ENCODE results near the gene VDAC1.

The VDAC1 gene

GRCh38 chr5:133996683-133997252, 8.0 kb downstream of the VDAC1 start:
- DNase-seq, result peak; percentile 35
- Mint-ChIP-seq H3K27me3 (no peaks in the 10 kb centered on the region), H3K9me3 (no peaks in the 10 kb centered on the region), H3K36me3 (peaks cover 12% of the 10 kb centered on the region), H3K4me1 (peaks cover 57% of the 10 kb centered on the region), H3K4me3 (no peak overlapping the region), H3K27ac (peak overlapping the region; percentile 37)
- CTCF ChIA-PET, result interaction anchor here (0.6 to 9.4 kb wide), 9 partner anchors 9 to 614 kb away, joined by 3 to 107 read pairs (median 5); partner anchors contain the start of gene VDAC1

- DNase-seq, result no peak
- H3K4me3 Mint-ChIP-seq, result no peak overlapping the region
- CTCF ChIA-PET, result interaction anchor here (0.6 to 9.4 kb wide), 9 partner anchors 7 to 614 kb away, joined by 3 to 107 read pairs (median 4); partner anchors contain the start of gene VDAC1
- no peaks in the 10 kb centered on the region for H3K9me3 Mint-ChIP-seq
- peaks cover 51% of the 10 kb centered on the region for H3K4me1 Mint-ChIP-seq
- no peak overlapping the region for H3K27ac Mint-ChIP-seq
- no peaks in the 10 kb centered on the region for H3K27me3 Mint-ChIP-seq
- peaks cover 12% of the 10 kb centered on the region for H3K36me3 Mint-ChIP-seq
These were observed 8.8 kb downstream of the VDAC1 start for GRCh38 chr5:133995883-133996563.

GRCh38 chr5:133995341-133995740, 9.4 kb downstream of the VDAC1 start:
- DNase-seq, result no peak
- no peak overlapping the region for H3K4me3 Mint-ChIP-seq
- no peaks in the 10 kb centered on the region for H3K27me3 Mint-ChIP-seq
- peaks cover 46% of the 10 kb centered on the region for H3K4me1 Mint-ChIP-seq
- peak overlapping the region; percentile 28 for H3K27ac Mint-ChIP-seq
- CTCF ChIA-PET, result interaction anchor here (1.4 to 9.4 kb wide), 4 partner anchors 8 to 31 kb away, joined by 3 to 107 read pairs (median 5); no protein-coding TSS in a partner anchor
- H3K36me3 Mint-ChIP-seq, result peaks cover 13% of the 10 kb centered on the region
- no peaks in the 10 kb centered on the region for H3K9me3 Mint-ChIP-seq

DNA sequence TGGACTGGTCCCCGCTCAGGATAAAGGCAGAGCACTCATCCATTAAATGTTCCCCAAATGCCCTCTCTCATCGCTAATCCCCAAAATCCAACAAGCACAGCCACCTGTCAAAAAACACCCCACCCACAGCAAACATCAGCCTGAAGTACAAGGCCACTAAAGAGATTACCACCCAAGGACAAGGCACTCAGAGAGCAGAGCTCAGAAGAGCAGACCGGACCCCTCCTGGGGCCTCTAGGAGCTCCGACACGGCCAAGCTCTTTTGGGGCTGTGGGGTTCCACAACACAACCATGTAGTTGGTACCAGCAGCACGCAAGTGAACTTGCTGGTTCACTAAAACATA, 9.8 kb downstream of the VDAC1 start:
- H3K36me3 Mint-ChIP-seq, result peaks cover 17% of the 10 kb centered on the region
- peaks cover 43% of the 10 kb centered on the region for H3K4me1 Mint-ChIP-seq
- no peak overlapping the region for H3K27ac Mint-ChIP-seq
- CTCF ChIA-PET, result interaction anchor here (1.4 to 9.4 kb wide), 3 partner anchors 8 to 14 kb away, joined by 3 to 107 read pairs (median 4); no protein-coding TSS in a partner anchor
- H3K4me3 Mint-ChIP-seq, result no peak overlapping the region
- no peaks in the 10 kb centered on the region for H3K27me3 Mint-ChIP-seq
- no peaks in the 10 kb centered on the region for H3K9me3 Mint-ChIP-seq
- no peak for DNase-seq

GRCh38 chr5:133994297-133994989, 10.3 kb downstream of the VDAC1 start:
- H3K4me1 Mint-ChIP-seq, result peaks cover 38% of the 10 kb centered on the region
- no peaks in the 10 kb centered on the region for H3K9me3 Mint-ChIP-seq
- no peak overlapping the region for H3K4me3 Mint-ChIP-seq
- H3K27ac Mint-ChIP-seq, result no peak overlapping the region
- DNase-seq, result no peak
- H3K27me3 Mint-ChIP-seq, result no peaks in the 10 kb centered on the region
- peaks cover 19% of the 10 kb centered on the region for H3K36me3 Mint-ChIP-seq
- CTCF ChIA-PET, result interaction anchor here (0.6 to 9.4 kb wide), 3 partner anchors 9 to 13 kb away, joined by 3 to 107 read pairs (median 3); no protein-coding TSS in a partner anchor

DNA sequence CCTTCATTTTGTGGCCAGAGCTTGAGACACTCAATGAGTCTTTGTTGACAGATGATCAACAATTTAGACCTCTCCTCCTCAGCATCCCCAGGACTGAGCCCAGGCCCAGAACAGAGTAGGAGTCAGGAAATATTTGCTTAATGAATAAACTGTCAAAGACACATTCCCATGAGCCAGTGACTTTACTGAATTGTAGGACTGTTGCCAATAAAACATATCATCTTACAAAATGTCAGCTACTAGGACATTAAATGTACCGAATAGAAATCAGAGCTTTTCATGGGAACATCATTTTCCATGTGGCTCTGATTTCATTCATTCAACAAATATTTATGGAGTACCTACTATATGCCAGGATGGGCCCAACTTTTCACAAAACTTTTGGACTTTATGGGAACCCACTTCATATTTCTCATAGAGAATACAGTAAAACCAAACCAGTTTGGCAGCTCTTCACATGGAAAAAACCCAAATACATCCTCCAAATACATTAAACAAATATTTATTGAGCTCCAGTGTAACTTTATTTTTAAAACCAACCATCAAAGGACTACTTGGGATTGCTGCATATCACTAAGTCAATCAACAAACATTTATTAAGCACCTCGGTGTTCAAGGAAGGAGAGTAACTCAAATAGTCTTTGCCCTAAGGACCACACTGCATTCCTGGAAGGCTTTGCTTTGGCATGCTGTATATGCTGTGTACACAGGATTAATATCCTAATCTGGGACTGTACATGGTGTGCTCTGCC, 11.4 kb downstream of the VDAC1 start:
- peaks cover 36% of the 10 kb centered on the region for H3K4me1 Mint-ChIP-seq
- H3K27ac Mint-ChIP-seq, result no peak overlapping the region
- H3K4me3 Mint-ChIP-seq, result no peak overlapping the region
- H3K36me3 Mint-ChIP-seq, result peaks cover 25% of the 10 kb centered on the region
- H3K9me3 Mint-ChIP-seq, result no peaks in the 10 kb centered on the region
- DNase-seq, result no peak
- no peaks in the 10 kb centered on the region for H3K27me3 Mint-ChIP-seq
- CTCF ChIA-PET, result interaction anchor here (0.6 to 9.4 kb wide), 2 partner anchors 11 to 12 kb away, joined by 3 to 107 read pairs; no protein-coding TSS in a partner anchor

GRCh38 chr5:133992429-133993155, 12.2 kb downstream of the VDAC1 start:
- CTCF ChIA-PET, result interaction anchor here (9.4 kb wide), 1 partner anchor 11 kb away, joined by 107 read pairs; no protein-coding TSS in a partner anchor
- no peaks in the 10 kb centered on the region for H3K9me3 Mint-ChIP-seq
- no peak overlapping the region for H3K27ac Mint-ChIP-seq
- no peaks in the 10 kb centered on the region for H3K27me3 Mint-ChIP-seq
- no peak overlapping the region for H3K4me3 Mint-ChIP-seq
- peaks cover 32% of the 10 kb centered on the region for H3K4me1 Mint-ChIP-seq
- DNase-seq, result no peak
- peaks cover 29% of the 10 kb centered on the region for H3K36me3 Mint-ChIP-seq

DNA sequence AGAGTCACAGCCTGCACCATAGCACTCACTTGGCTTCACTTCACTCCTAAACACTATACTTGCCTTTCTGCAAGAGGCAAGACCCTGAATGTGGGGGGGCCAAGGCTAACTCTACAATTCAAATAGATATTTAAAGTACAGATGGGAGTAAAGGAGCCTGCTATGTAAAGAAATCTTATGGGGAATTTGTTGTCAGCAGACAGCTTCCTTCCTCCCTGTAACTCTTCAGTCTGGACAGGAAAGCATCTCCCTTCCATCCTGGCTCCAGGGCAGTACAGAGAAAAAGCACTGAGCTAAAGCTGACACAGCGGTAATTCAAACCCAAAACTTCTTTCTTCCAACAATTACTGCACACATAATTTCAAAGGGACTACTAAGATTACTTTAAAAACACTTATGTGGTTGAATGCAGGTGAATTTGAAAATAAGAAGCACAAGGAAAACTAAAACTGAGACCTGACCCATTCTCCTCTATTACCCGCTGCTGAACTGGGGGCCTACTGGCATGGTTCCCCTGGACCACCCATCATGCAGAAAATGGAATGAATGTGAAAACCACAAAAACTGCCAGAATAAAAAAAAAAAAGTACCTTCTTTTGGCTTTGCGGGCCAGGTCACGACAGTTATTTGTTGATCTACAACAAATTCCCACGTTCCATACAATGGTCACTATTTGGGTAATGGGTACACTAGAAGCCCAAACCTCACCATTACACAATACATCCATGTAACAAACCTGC, 13.4 kb downstream of the VDAC1 start:
- H3K36me3 Mint-ChIP-seq, result peaks cover 29% of the 10 kb centered on the region
- no peak overlapping the region for H3K27ac Mint-ChIP-seq
- H3K9me3 Mint-ChIP-seq, result no peaks in the 10 kb centered on the region
- H3K27me3 Mint-ChIP-seq, result no peaks in the 10 kb centered on the region
- H3K4me1 Mint-ChIP-seq, result peaks cover 25% of the 10 kb centered on the region
- CTCF ChIA-PET, result interaction anchor here (9.4 kb wide), 1 partner anchor 9 kb away, joined by 107 read pairs; no protein-coding TSS in a partner anchor
- H3K4me3 Mint-ChIP-seq, result no peak overlapping the region
- no peak for DNase-seq

GRCh38 chr5:133990396-133990795, 14.4 kb downstream of the VDAC1 start:
- DNase-seq, result no peak
- Mint-ChIP-seq H3K9me3 (no peaks in the 10 kb centered on the region), H3K4me3 (no peak overlapping the region), H3K36me3 (peaks cover 34% of the 10 kb centered on the region), H3K27me3 (no peaks in the 10 kb centered on the region), H3K27ac (no peak overlapping the region), H3K4me1 (peaks cover 22% of the 10 kb centered on the region)
- CTCF ChIA-PET, result interaction anchor here (1.2 kb wide), 1 partner anchor 10 kb away, joined by 3 read pairs; no protein-coding TSS in a partner anchor

GRCh38 chr5:133985540-133986180, 19.1 kb downstream of the VDAC1 start:
- H3K4me3 Mint-ChIP-seq, result no peak overlapping the region
- DNase-seq, result no peak
- peaks cover 7% of the 10 kb centered on the region for H3K4me1 Mint-ChIP-seq
- H3K36me3 Mint-ChIP-seq, result peaks cover 51% of the 10 kb centered on the region
- no peaks in the 10 kb centered on the region for H3K9me3 Mint-ChIP-seq
- no peak overlapping the region for H3K27ac Mint-ChIP-seq
- H3K27me3 Mint-ChIP-seq, result no peaks in the 10 kb centered on the region
- CTCF ChIA-PET, result interaction anchor here (1.2 to 12.4 kb wide), 2 partner anchors 11 to 158 kb away, joined by 3 to 107 read pairs; no protein-coding TSS in a partner anchor

DNA sequence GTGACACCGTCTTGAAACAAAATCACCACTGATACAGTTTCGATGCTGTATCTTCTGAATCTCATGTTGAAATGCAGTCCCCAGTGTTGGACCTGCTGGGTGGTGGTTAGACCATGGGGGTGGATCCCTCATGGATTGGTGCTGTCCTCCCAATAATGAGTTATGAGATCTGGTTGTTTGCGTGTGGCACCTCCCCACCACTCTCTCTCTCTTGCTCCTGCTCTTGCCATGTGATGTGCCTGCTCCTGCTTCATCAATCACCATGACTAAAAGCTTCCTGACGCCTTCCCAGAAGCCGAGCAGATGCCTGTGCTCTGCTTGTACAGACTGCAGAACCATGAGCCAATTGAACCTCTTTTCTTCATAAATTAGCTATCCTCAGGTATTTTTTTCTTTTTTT, 21.1 kb downstream of the VDAC1 start:
- H3K9me3 Mint-ChIP-seq, result no peaks in the 10 kb centered on the region
- DNase-seq, result no peak
- no peak overlapping the region for H3K27ac Mint-ChIP-seq
- H3K27me3 Mint-ChIP-seq, result no peaks in the 10 kb centered on the region
- no peak overlapping the region for H3K4me3 Mint-ChIP-seq
- CTCF ChIA-PET, result interaction anchor here (2.6 to 12.4 kb wide), 2 partner anchors 13 kb away, joined by 11 to 107 read pairs; no protein-coding TSS in a partner anchor
- H3K4me1 Mint-ChIP-seq, result peaks cover 10% of the 10 kb centered on the region
- peaks cover 45% of the 10 kb centered on the region for H3K36me3 Mint-ChIP-seq

DNA sequence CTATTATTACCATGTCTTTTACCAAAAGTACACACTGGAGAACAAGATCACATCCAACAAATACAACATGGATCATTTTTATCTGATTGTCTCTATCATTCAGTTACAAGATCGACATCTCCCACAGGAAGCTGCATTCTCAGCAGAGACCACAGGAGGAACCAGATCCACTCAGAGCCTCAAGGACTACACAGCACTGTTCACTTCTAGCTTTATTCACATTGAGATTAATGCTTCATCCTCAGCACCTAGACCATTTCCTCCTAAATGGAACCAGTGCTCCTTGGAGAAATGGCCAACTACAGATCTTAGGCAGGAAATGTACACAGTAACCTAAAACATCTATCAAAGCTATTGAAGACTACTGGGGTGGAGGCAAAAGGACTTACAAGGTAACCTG, 23.1 kb downstream of the VDAC1 start:
- Mint-ChIP-seq H3K4me3 (no peak overlapping the region), H3K36me3 (peaks cover 48% of the 10 kb centered on the region), H3K9me3 (no peaks in the 10 kb centered on the region), H3K27me3 (no peaks in the 10 kb centered on the region), H3K27ac (peak overlapping the region; percentile 60), H3K4me1 (peaks cover 10% of the 10 kb centered on the region)
- CTCF ChIA-PET, result interaction anchor here (1.0 to 12.4 kb wide), 5 partner anchors 11 to 112 kb away, joined by 3 to 107 read pairs (median 5); no protein-coding TSS in a partner anchor
- DNase-seq, result no peak

Measured in activated naive CD4-positive, alpha-beta T cell treated with anti-CD3 and anti-CD28 coated beads, Interleukin-2, amount 10 ng/mL, durations not matched to agents 7 days and 5 days (primary cell).